ENCODE data around the gene MAML3.

Gene MAML3

GRCh38 chr4:139966383-139966782 lies 187.6 kb downstream of the MAML3 start:
- Histone ChIP-seq H2BK12ac (ENCODE audit: low read length in 2 of 2) (no peak overlapping the region), H2BK15ac (ENCODE audit: low read depth, poor library complexity, severe bottlenecking) (no peak overlapping the region), H3K9ac (ENCODE audit: low read length) (no peak overlapping the region), H3K4me2 (ENCODE audit: low read length, poor library complexity, severe bottlenecking) (no peak overlapping the region), H3K14ac (ENCODE audit: low read length in 2 of 2) (no peak overlapping the region), H3K18ac (ENCODE audit: low read depth in 1 of 2, low read length in 2 of 2) (no peak overlapping the region), H3K27me3 (ENCODE audit: control insufficient read depth in 1 of 2, insufficient read depth in 1 of 2, low read length in 2 of 2) (no peaks in the 10 kb centered on the region), H2AFZ (ENCODE audit: low read depth, low read length) (no peak overlapping the region), H3K27ac (ENCODE audit: low read length, poor library complexity, severe bottlenecking) (no peak overlapping the region), H3K79me1 (replicated peaks; ENCODE audit: low read length, poor library complexity, severe bottlenecking) (peaks cover 12% of the 10 kb centered on the region), H3K36me3 (ENCODE audit: control insufficient read depth in 1 of 2, insufficient read depth in 2 of 2, low read depth in 1 of 2, low read length in 2 of 2) (no peaks in the 10 kb centered on the region), H4K8ac (ENCODE audit: low read length) (no peak overlapping the region), H3K4me3 (ENCODE audit: insufficient read depth in 1 of 2, low read depth in 1 of 2, low read length in 2 of 2) (no peak overlapping the region), H2BK5ac (ENCODE audit: low read depth, low read length, poor library complexity, severe bottlenecking) (no peak overlapping the region), H3K23ac (ENCODE audit: low read length in 2 of 2) (no peak overlapping the region), H4K91ac (ENCODE audit: low read length) (no peak overlapping the region), H3K4me1 (ENCODE audit: control insufficient read depth, insufficient read depth, low read depth, low read length) (no peaks in the 10 kb centered on the region), H2BK120ac (ENCODE audit: low read depth, low read length) (no peak overlapping the region), H3K4ac (ENCODE audit: low read depth in 1 of 2, low read length in 2 of 2) (no peak overlapping the region), H2AK5ac (ENCODE audit: low read length, severe bottlenecking) (no peak overlapping the region), H3K9me3 (ENCODE audit: control insufficient read depth, low read length) (no peaks in the 10 kb centered on the region)
- whole genome bisulfite sequencing = 84% methylated on average over 1 of the region's 4 CpGs
- no peak for DNase-seq

GRCh38 chr4:139965789-139966188 lies 188.2 kb downstream of the MAML3 start:
- no peak overlapping the region for H2BK15ac ChIP-seq (ENCODE audit: low read depth, poor library complexity, severe bottlenecking)
- H3K23ac ChIP-seq (ENCODE audit: low read length in 2 of 2) = no peak overlapping the region
- H3K4me1 ChIP-seq (ENCODE audit: control insufficient read depth, insufficient read depth, low read depth, low read length) = no peaks in the 10 kb centered on the region
- H3K18ac ChIP-seq (ENCODE audit: low read depth in 1 of 2, low read length in 2 of 2) = no peak overlapping the region
- no peak overlapping the region for H2BK12ac ChIP-seq (ENCODE audit: low read length in 2 of 2)
- no peak overlapping the region for H2AFZ ChIP-seq (ENCODE audit: low read depth, low read length)
- H2BK5ac ChIP-seq (ENCODE audit: low read depth, low read length, poor library complexity, severe bottlenecking) = no peak overlapping the region
- no peak overlapping the region for H4K8ac ChIP-seq (ENCODE audit: low read length)
- no peak overlapping the region for H2BK120ac ChIP-seq (ENCODE audit: low read depth, low read length)
- H3K14ac ChIP-seq (ENCODE audit: low read length in 2 of 2) = no peak overlapping the region
- no peak overlapping the region for H3K4ac ChIP-seq (ENCODE audit: low read depth in 1 of 2, low read length in 2 of 2)
- H3K9me3 ChIP-seq (ENCODE audit: control insufficient read depth, low read length) = no peaks in the 10 kb centered on the region
- no peak overlapping the region for H3K4me3 ChIP-seq (ENCODE audit: insufficient read depth in 1 of 2, low read depth in 1 of 2, low read length in 2 of 2)
- DNase-seq = no peak
- H4K91ac ChIP-seq (ENCODE audit: low read length) = no peak overlapping the region
- H3K9ac ChIP-seq (ENCODE audit: low read length) = no peak overlapping the region
- H3K27me3 ChIP-seq (ENCODE audit: control insufficient read depth in 1 of 2, insufficient read depth in 1 of 2, low read length in 2 of 2) = no peaks in the 10 kb centered on the region
- no peak overlapping the region for H3K4me2 ChIP-seq (ENCODE audit: low read length, poor library complexity, severe bottlenecking)
- H3K36me3 ChIP-seq (ENCODE audit: control insufficient read depth in 1 of 2, insufficient read depth in 2 of 2, low read depth in 1 of 2, low read length in 2 of 2) = no peaks in the 10 kb centered on the region
- no peak overlapping the region for H3K27ac ChIP-seq (ENCODE audit: low read length, poor library complexity, severe bottlenecking)
- H3K79me1 ChIP-seq (replicated peaks; ENCODE audit: low read length, poor library complexity, severe bottlenecking) = peaks cover 10% of the 10 kb centered on the region
- 100% methylated on average over 1 of the region's 1 CpG for WGBS
- H2AK5ac ChIP-seq (ENCODE audit: low read length, severe bottlenecking) = no peak overlapping the region

- Histone ChIP-seq H3K36me3 (ENCODE audit: control insufficient read depth in 1 of 2, insufficient read depth in 2 of 2, low read depth in 1 of 2, low read length in 2 of 2) (no peaks in the 10 kb centered on the region), H2AK5ac (ENCODE audit: low read length, severe bottlenecking) (no peak overlapping the region), H4K91ac (ENCODE audit: low read length) (no peak overlapping the region), H2BK12ac (ENCODE audit: low read length in 2 of 2) (no peak overlapping the region), H4K8ac (ENCODE audit: low read length) (no peak overlapping the region), H3K27me3 (ENCODE audit: control insufficient read depth in 1 of 2, insufficient read depth in 1 of 2, low read length in 2 of 2) (no peaks in the 10 kb centered on the region), H2AFZ (ENCODE audit: low read depth, low read length) (no peak overlapping the region), H3K18ac (ENCODE audit: low read depth in 1 of 2, low read length in 2 of 2) (no peak overlapping the region), H2BK15ac (ENCODE audit: low read depth, poor library complexity, severe bottlenecking) (no peak overlapping the region), H3K4ac (ENCODE audit: low read depth in 1 of 2, low read length in 2 of 2) (no peak overlapping the region), H3K4me2 (ENCODE audit: low read length, poor library complexity, severe bottlenecking) (no peak overlapping the region), H3K9ac (ENCODE audit: low read length) (no peak overlapping the region), H2BK120ac (ENCODE audit: low read depth, low read length) (no peak overlapping the region), H3K14ac (ENCODE audit: low read length in 2 of 2) (no peak overlapping the region), H3K4me1 (ENCODE audit: control insufficient read depth, insufficient read depth, low read depth, low read length) (no peaks in the 10 kb centered on the region), H3K79me1 (replicated peaks; ENCODE audit: low read length, poor library complexity, severe bottlenecking) (peaks cover 10% of the 10 kb centered on the region), H3K23ac (ENCODE audit: low read length in 2 of 2) (no peak overlapping the region), H3K4me3 (ENCODE audit: insufficient read depth in 1 of 2, low read depth in 1 of 2, low read length in 2 of 2) (no peak overlapping the region), H2BK5ac (ENCODE audit: low read depth, low read length, poor library complexity, severe bottlenecking) (no peak overlapping the region), H3K9me3 (ENCODE audit: control insufficient read depth, low read length) (no peaks in the 10 kb centered on the region), H3K27ac (ENCODE audit: low read length, poor library complexity, severe bottlenecking) (no peak overlapping the region)
- DNase-seq = no peak
- 97% methylated on average over 1 of the region's 1 CpG for WGBS
Measured at GRCh38 chr4:139963708-139964107, 190.3 kb downstream of the MAML3 start.

- Histone ChIP-seq H3K27me3 (ENCODE audit: control insufficient read depth in 1 of 2, insufficient read depth in 1 of 2, low read length in 2 of 2) (no peaks in the 10 kb centered on the region), H4K8ac (ENCODE audit: low read length) (no peak overlapping the region), H3K4me2 (ENCODE audit: low read length, poor library complexity, severe bottlenecking) (no peak overlapping the region), H2BK15ac (ENCODE audit: low read depth, poor library complexity, severe bottlenecking) (no peak overlapping the region), H2BK120ac (ENCODE audit: low read depth, low read length) (no peak overlapping the region), H2BK5ac (ENCODE audit: low read depth, low read length, poor library complexity, severe bottlenecking) (no peak overlapping the region), H3K9me3 (ENCODE audit: control insufficient read depth, low read length) (no peaks in the 10 kb centered on the region), H4K91ac (ENCODE audit: low read length) (no peak overlapping the region), H2AK5ac (ENCODE audit: low read length, severe bottlenecking) (no peak overlapping the region), H3K79me1 (replicated peaks; ENCODE audit: low read length, poor library complexity, severe bottlenecking) (peaks cover 9% of the 10 kb centered on the region), H2BK12ac (ENCODE audit: low read length in 2 of 2) (no peak overlapping the region), H2AFZ (ENCODE audit: low read depth, low read length) (no peak overlapping the region), H3K4ac (ENCODE audit: low read depth in 1 of 2, low read length in 2 of 2) (no peak overlapping the region), H3K14ac (ENCODE audit: low read length in 2 of 2) (no peak overlapping the region), H3K36me3 (ENCODE audit: control insufficient read depth in 1 of 2, insufficient read depth in 2 of 2, low read depth in 1 of 2, low read length in 2 of 2) (no peaks in the 10 kb centered on the region), H3K18ac (ENCODE audit: low read depth in 1 of 2, low read length in 2 of 2) (no peak overlapping the region), H3K4me1 (ENCODE audit: control insufficient read depth, insufficient read depth, low read depth, low read length) (no peaks in the 10 kb centered on the region), H3K23ac (ENCODE audit: low read length in 2 of 2) (no peak overlapping the region), H3K27ac (ENCODE audit: low read length, poor library complexity, severe bottlenecking) (no peak overlapping the region), H3K4me3 (ENCODE audit: insufficient read depth in 1 of 2, low read depth in 1 of 2, low read length in 2 of 2) (no peak overlapping the region), H3K9ac (ENCODE audit: low read length) (no peak overlapping the region)
- DNase-seq = no peak
- WGBS = 100% methylated on average over 1 of the region's 2 CpGs
Measured at GRCh38 chr4:139962130-139962684, 191.8 kb downstream of the MAML3 start.

Measured in mesenchymal stem cell (in vitro differentiated cells and primary cell).